ENCODE data around the gene PMPCA. TPM values are rescaled to one million over a fixed set of nuclear protein-coding genes. Genes with fewer than 3 reads are reported as not detected.

The PMPCA gene
- total and polyA plus RNA-seq, 2 experiments from 2014 or later = 61.3 to 88.2 TPM

DNA sequence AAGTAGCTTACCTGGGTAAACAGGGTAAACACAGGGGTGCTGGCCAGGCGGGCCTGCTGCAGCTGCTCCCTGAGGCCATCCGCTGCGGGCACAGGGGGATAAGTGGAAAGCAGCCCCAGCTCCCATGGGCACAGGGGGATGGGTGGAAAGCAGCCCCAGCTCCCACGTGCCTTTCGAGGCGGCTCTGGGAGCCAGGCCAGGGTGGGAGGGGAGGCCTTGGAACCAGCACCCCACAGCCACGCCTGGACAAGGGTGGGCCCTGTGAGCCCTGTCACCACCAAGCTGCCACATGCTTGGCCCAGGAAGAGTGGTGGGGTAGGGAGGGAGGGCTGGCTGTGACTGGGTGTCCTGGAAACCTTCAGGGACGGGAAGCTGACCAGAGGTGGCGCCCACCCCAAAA lies 29.1 kb upstream of the PMPCA start:
- Mint-ChIP-seq H3K9me3 (no peaks in the 10 kb centered on the region), H3K4me3 (no peak overlapping the region), H3K27me3 (ENCODE audit: insufficient read depth, low read depth, poor library complexity) (no peaks in the 10 kb centered on the region), H3K4me1 (no peaks in the 10 kb centered on the region), H3K36me3 (ENCODE audit: low read depth) (peaks cover 37% of the 10 kb centered on the region), H3K27ac (no peak overlapping the region)
- Histone ChIP-seq H3F3A (replicated peaks; ENCODE audit: low read depth) (0 out of 2 replicates have a peak, but pooled peaks cover 3% of the 10 kb centered on the region), H3K4me3 (no peak overlapping the region), H3K9me2 (ENCODE audit: insufficient read depth) (no peaks in the 10 kb centered on the region), H3K27me3 (ENCODE audit: insufficient read depth) (no peaks in the 10 kb centered on the region), H3K4me2 (no peak overlapping the region), H3K79me2 (replicated peaks; ENCODE audit: insufficient read depth) (no peaks in the 10 kb centered on the region), H3K36me3 (ENCODE audit: insufficient read depth) (peaks cover 11% of the 10 kb centered on the region; the same call in 1 of the 2 replicates), H3K4me1 (ENCODE audit: insufficient read depth) (no peaks in the 10 kb centered on the region), H4K20me1 (replicated peaks; ENCODE audit: insufficient read depth) (peaks cover 6% of the 10 kb centered on the region; the same call in 1 of the 2 replicates), H2AFZ (no peak overlapping the region), H3K27ac (ENCODE audit: low read depth) (no peak overlapping the region)
- ATAC-seq = no peak
- DNase-seq (ENCODE audit: low spot score) = no peak
- TF ChIP-seq NANOG (IDR thresholded peaks at IDR 0.05; ENCODE audit: borderline replicate concordance) (no peak), CREB1 (CRISPR knock-in tag; IDR thresholded peaks at IDR 0.05; ENCODE audit: low read depth) (no peak), EZH2phosphoT487 (IDR thresholded peaks at IDR 0.05; ENCODE audit: unreplicated experiment) (no peak)

- H4K20me1 ChIP-seq (replicated peaks; ENCODE audit: insufficient read depth) = peaks cover 6% of the 10 kb centered on the region; the same call in 1 of the 2 replicates
- H3K27ac Mint-ChIP-seq = no peak overlapping the region
- H3K36me3 ChIP-seq (ENCODE audit: insufficient read depth) = peaks cover 11% of the 10 kb centered on the region; the same call in 1 of the 2 replicates
- H3K4me1 Mint-ChIP-seq = no peaks in the 10 kb centered on the region
- H3F3A ChIP-seq (replicated peaks; ENCODE audit: low read depth) = 0 out of 2 replicates have a peak, but pooled peaks cover 3% of the 10 kb centered on the region
- H3K4me2 ChIP-seq = no peak overlapping the region
- H3K27me3 Mint-ChIP-seq (ENCODE audit: insufficient read depth, low read depth, poor library complexity) = no peaks in the 10 kb centered on the region
- no peak overlapping the region for H2AFZ ChIP-seq
- ATAC-seq (no peak), DNase-seq (ENCODE audit: low spot score) (no peak)
- H3K9me3 Mint-ChIP-seq = no peaks in the 10 kb centered on the region
- no peak overlapping the region for H3K27ac ChIP-seq (ENCODE audit: low read depth)
- H3K4me1 ChIP-seq (ENCODE audit: insufficient read depth) = no peaks in the 10 kb centered on the region
- H3K36me3 Mint-ChIP-seq (ENCODE audit: low read depth) = peaks cover 42% of the 10 kb centered on the region
- no peaks in the 10 kb centered on the region for H3K9me2 ChIP-seq (ENCODE audit: insufficient read depth)
- no peak overlapping the region for H3K4me3 Mint-ChIP-seq
- no peak overlapping the region for H3K4me3 ChIP-seq
- no peaks in the 10 kb centered on the region for H3K27me3 ChIP-seq (ENCODE audit: insufficient read depth)
- no peaks in the 10 kb centered on the region for H3K79me2 ChIP-seq (replicated peaks; ENCODE audit: insufficient read depth)
- no peak for TF ChIP-seq STAT1 (IDR thresholded peaks at IDR 0.05; ENCODE audit: unreplicated experiment)
- TF ChIP-seq NANOG (IDR thresholded peaks at IDR 0.05; ENCODE audit: borderline replicate concordance) = no peak
- TF ChIP-seq CREB1 (CRISPR knock-in tag; IDR thresholded peaks at IDR 0.05; ENCODE audit: low read depth) = no peak
- TF ChIP-seq ZNF331 (CRISPR knock-in tag; IDR thresholded peaks at IDR 0.05; ENCODE audit: low read depth) = no peak
- no peak for TF ChIP-seq ZNF462 (CRISPR knock-in tag; IDR thresholded peaks at IDR 0.05)
- no peak for TF ChIP-seq JUNB (IDR thresholded peaks at IDR 0.05; ENCODE audit: unreplicated experiment)
- TF ChIP-seq, protein P1, sequence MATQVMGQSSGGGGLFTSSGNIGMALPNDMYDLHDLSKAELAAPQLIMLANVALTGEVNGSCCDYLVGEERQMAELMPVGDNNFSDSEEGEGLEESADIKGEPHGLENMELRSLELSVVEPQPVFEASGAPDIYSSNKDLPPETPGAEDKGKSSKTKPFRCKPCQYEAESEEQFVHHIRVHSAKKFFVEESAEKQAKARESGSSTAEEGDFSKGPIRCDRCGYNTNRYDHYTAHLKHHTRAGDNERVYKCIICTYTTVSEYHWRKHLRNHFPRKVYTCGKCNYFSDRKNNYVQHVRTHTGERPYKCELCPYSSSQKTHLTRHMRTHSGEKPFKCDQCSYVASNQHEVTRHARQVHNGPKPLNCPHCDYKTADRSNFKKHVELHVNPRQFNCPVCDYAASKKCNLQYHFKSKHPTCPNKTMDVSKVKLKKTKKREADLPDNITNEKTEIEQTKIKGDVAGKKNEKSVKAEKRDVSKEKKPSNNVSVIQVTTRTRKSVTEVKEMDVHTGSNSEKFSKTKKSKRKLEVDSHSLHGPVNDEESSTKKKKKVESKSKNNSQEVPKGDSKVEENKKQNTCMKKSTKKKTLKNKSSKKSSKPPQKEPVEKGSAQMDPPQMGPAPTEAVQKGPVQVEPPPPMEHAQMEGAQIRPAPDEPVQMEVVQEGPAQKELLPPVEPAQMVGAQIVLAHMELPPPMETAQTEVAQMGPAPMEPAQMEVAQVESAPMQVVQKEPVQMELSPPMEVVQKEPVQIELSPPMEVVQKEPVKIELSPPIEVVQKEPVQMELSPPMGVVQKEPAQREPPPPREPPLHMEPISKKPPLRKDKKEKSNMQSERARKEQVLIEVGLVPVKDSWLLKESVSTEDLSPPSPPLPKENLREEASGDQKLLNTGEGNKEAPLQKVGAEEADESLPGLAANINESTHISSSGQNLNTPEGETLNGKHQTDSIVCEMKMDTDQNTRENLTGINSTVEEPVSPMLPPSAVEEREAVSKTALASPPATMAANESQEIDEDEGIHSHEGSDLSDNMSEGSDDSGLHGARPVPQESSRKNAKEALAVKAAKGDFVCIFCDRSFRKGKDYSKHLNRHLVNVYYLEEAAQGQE (IDR thresholded peaks at IDR 0.05; ENCODE audit: unreplicated experiment) = no peak
- no peak for TF ChIP-seq EZH2 (IDR thresholded peaks at IDR 0.05; ENCODE audit: low read depth, unreplicated experiment)
- TF ChIP-seq EZH2phosphoT487 (IDR thresholded peaks at IDR 0.05; ENCODE audit: unreplicated experiment) = no peak
- no peak for TF ChIP-seq POLR2AphosphoS5 (IDR thresholded peaks at IDR 0.05; ENCODE audit: low read depth)
Observed at GRCh38 chr9:136381966-136382513, 28.4 kb upstream of the PMPCA start.

Data from GM23338 (cell line).